IMR-90 (cell line): ENCODE data around the gene DMD. TPM values are rescaled to one million over a fixed set of nuclear protein-coding genes. Genes with fewer than 3 reads are reported as not detected.

ENCODE experiments used
- ATAC-seq: fragments of 200-7000 bp; cut with Tn5 transposase; 2 replicates; pipeline ENCODE4 v1.9.1; 2020; ENCODE audit warnings: low read depth, mild to moderate bottlenecking, moderate library complexity
- BruUV-seq: library from RNA; stranded (reverse); fragments of 400-500 nt; replicated peaks from 2 replicates; lab custom pipeline; 2021; lab: Mats Ljungman, UMichigan
- CTCF ChIA-PET: fragments of 300-600 bp; formaldehyde crosslinking; extraction: SDS; loops from one replicate; lab custom pipeline; 2021; ENCODE audit warnings: antibody characterized with exemption; lab: Yijun Ruan, JAX
- POLR2A ChIA-PET: fragments of 300-600 bp; sonication (Branson Sonifier 250); formaldehyde crosslinking; loops from one replicate; lab custom pipeline; 2022; ENCODE audit warnings: antibody characterized with exemption; ENCODE audit not compliant: unreplicated experiment; lab: Charles Lee
- DNase-seq: peaks from one replicate; pipeline ENCODE4 v3.0.0; 2013
- H2AFZ ChIP-seq: replicated peaks from 2 replicates; pipeline ENCODE3; 2013; ENCODE audit warnings: low read length, mild to moderate bottlenecking; ENCODE audit not compliant: poor library complexity
- H2AK5ac ChIP-seq: 2 replicates; pipeline ENCODE4 v1.6.1; 2013; ENCODE audit warnings: low read depth, low read length, inconsistent platforms
- H2AK9ac ChIP-seq: replicated peaks from 2 replicates; pipeline ENCODE3; 2013; ENCODE audit warnings: mild to moderate bottlenecking, low read depth, low read length, moderate library complexity; ENCODE audit not compliant: poor library complexity
- H2BK120ac ChIP-seq: 2 replicates; pipeline ENCODE4 v1.6.1; 2013; ENCODE audit warnings: low read depth, low read length, inconsistent platforms
- H2BK15ac ChIP-seq: 3 replicates; pipeline ENCODE4 v1.6.1; 2013; ENCODE audit warnings: low read depth, low read length, inconsistent platforms
- H2BK20ac ChIP-seq: 2 replicates; pipeline ENCODE4 v1.6.1; 2013; ENCODE audit warnings: low read depth, mild to moderate bottlenecking, inconsistent platforms, low read length, moderate library complexity
- H2BK5ac ChIP-seq: 2 replicates; pipeline ENCODE4 v1.6.1; 2013; ENCODE audit warnings: mild to moderate bottlenecking, low read depth, low read length, inconsistent platforms; ENCODE audit not compliant: poor library complexity, severe bottlenecking
- H3K14ac ChIP-seq: replicated peaks from 2 replicates; pipeline ENCODE4 v1.6.1; 2013; ENCODE audit warnings: low read depth, low read length, inconsistent platforms
- H3K18ac ChIP-seq: 2 replicates; pipeline ENCODE4 v1.6.1; 2013; ENCODE audit warnings: low read depth, low read length, control low read depth
- H3K23ac ChIP-seq: 2 replicates; pipeline ENCODE4 v1.6.1; 2013; ENCODE audit warnings: low read depth, low read length, inconsistent platforms
- H3K27ac ChIP-seq: 2 replicates; pipeline ENCODE4 v1.5.1; 2013; ENCODE audit warnings: mild to moderate bottlenecking, control low read depth, low read length; ENCODE audit not compliant: insufficient read depth
- H3K27me3 ChIP-seq: 2 replicates; pipeline ENCODE4 v1.6.1; 2013; ENCODE audit warnings: low read length; ENCODE audit not compliant: control insufficient read depth, insufficient read depth
- H3K36me3 ChIP-seq: 2 replicates; pipeline ENCODE4 v1.6.1; 2013; ENCODE audit warnings: low read length, mixed read lengths; ENCODE audit not compliant: control insufficient read depth, insufficient read depth
- H3K4ac ChIP-seq: 2 replicates; pipeline ENCODE4 v1.6.1; 2013; ENCODE audit warnings: low read depth, low read length, inconsistent platforms
- H3K4me1 ChIP-seq: 2 replicates; pipeline ENCODE4 v1.6.1; 2013; ENCODE audit warnings: low read length, mixed read lengths; ENCODE audit not compliant: control insufficient read depth, insufficient read depth
- H3K4me2 ChIP-seq: 2 replicates; pipeline ENCODE4 v1.6.1; 2013; ENCODE audit warnings: low read depth, mild to moderate bottlenecking, control low read depth, low read length, moderate library complexity
- H3K4me3 ChIP-seq: 2 replicates; pipeline ENCODE4 v1.5.1; 2013; ENCODE audit warnings: low read depth, mild to moderate bottlenecking, control low read depth, low read length, moderate library complexity; ENCODE audit not compliant: insufficient read depth
- H3K56ac ChIP-seq: 2 replicates; pipeline ENCODE4 v1.6.1; 2013; ENCODE audit warnings: low read length, inconsistent platforms; ENCODE audit not compliant: insufficient read depth; ENCODE audit errors: extremely low read depth
- H3K79me1 ChIP-seq, 2 experiments: 2 replicates each; pipeline ENCODE4 v1.6.1; 2013; ENCODE audit warnings: low read length in 2 of 2, inconsistent platforms in 1 of 2, low read depth in 1 of 2
- H3K9ac ChIP-seq: 2 replicates; pipeline ENCODE4 v1.6.1; 2013; ENCODE audit warnings: low read depth, low read length, control low read depth
- H3K9me1 ChIP-seq: 2 replicates; pipeline ENCODE4 v1.6.1; 2013; ENCODE audit warnings: low read length, inconsistent platforms; ENCODE audit not compliant: insufficient read depth
- H3K9me3 ChIP-seq: 2 replicates; pipeline ENCODE4 v1.6.1; 2013; ENCODE audit warnings: low read length; ENCODE audit not compliant: control insufficient read depth, insufficient read depth
- H4K20me1 ChIP-seq: 2 replicates; pipeline ENCODE4 v1.6.1; 2013; ENCODE audit warnings: low read length, inconsistent platforms; ENCODE audit not compliant: insufficient read depth
- H4K5ac ChIP-seq: 2 replicates; pipeline ENCODE4 v1.6.1; 2013; ENCODE audit warnings: mild to moderate bottlenecking, low read depth, low read length, control low read depth
- H4K8ac ChIP-seq, 2 experiments: 2 replicates each; pipeline ENCODE4 v1.6.1; 2013; ENCODE audit warnings: low read depth in 2 of 2, low read length in 2 of 2, control low read depth in 1 of 2, inconsistent platforms in 1 of 2
- H4K91ac ChIP-seq: 2 replicates; pipeline ENCODE4 v1.6.1; 2013; ENCODE audit warnings: low read depth, low read length, inconsistent platforms; ENCODE audit not compliant: insufficient read depth
- MAFK ChIP-seq: IDR thresholded peaks from 2 replicates; pipeline ENCODE4 v1.6.1; 2012; ENCODE audit warnings: low read depth, low read length, improper control_type of control experiment
- WGBS, 2 experiments: methylation state at CpG; one replicate each; pipeline versions ENCODE4 v1.1.5 to v1.1.7; 2013; ENCODE audit warnings: missing lambda C conversion rate in 2 of 2; ENCODE audit not compliant: insufficient read length in 1 of 2; ENCODE audit errors: extremely low coverage in 2 of 2; 5-methylcytosine and 5-hydroxymethylcytosine counted together
- dilution Hi-C: fragments of 300-500 bp; cut with HindIII; formaldehyde crosslinking; loops from one replicate; pipeline ENCODE4 v1.14.3; 2018; ENCODE audit warnings: low sequenced_read_pairs; ENCODE audit not compliant: unreplicated experiment
- in situ Hi-C: fragments of 300-500 bp; cut with MboI; formaldehyde crosslinking; loops from 3 replicates; pipeline ENCODE4 v1.14.3; 2019; ENCODE audit warnings: low sequenced_read_pairs, inconsistent platforms, mixed read lengths
- intact Hi-C: fragments of 100-400 bp; cut with micrococcal nuclease; formaldehyde crosslinking; loops from 2 replicates; pipeline ENCODE4 v1.10.0; 2022
- polyA plus RNA-seq, 3 experiments: library from polyadenylated mRNA; depleted of rRNA; stranded (reverse); fragments of >200 nt; gene quantifications; 2 replicates each; pipeline ENCODE4 v1.2.3, GENCODE V29; 2012; ENCODE audit warnings: low replicate concordance in 1 of 3
- total RNA-seq: library from RNA; depleted of rRNA; stranded (reverse); fragments of >200 nt; gene quantifications from 2 replicates; pipeline ENCODE4 v1.2.3, GENCODE V29; 2012

The DMD gene
- total and polyA plus RNA-seq, 2 of the 4 experiments (the other 2 are of a cell fraction), result 6.6 to 11.8 TPM

GRCh38 chrX:32774966-32775365, 436.4 kb downstream of the DMD start:
- Histone ChIP-seq H3K9me3 (no peaks in the 10 kb centered on the region), H3K27ac (no peak overlapping the region), H2AK9ac (no peak overlapping the region), H3K4me2 (no peak overlapping the region), H3K9me1 (no peaks in the 10 kb centered on the region), H3K18ac (no peak overlapping the region), H3K36me3 (no peaks in the 10 kb centered on the region), H3K56ac (no peak overlapping the region), H4K5ac (no peak overlapping the region), H3K4ac (no peak overlapping the region), H4K20me1 (no peaks in the 10 kb centered on the region), H3K23ac (no peak overlapping the region), H3K27me3 (no peaks in the 10 kb centered on the region), H2AFZ (no peak overlapping the region), H2AK5ac (no peak overlapping the region), H3K4me1 (no peaks in the 10 kb centered on the region), H2BK120ac (no peak overlapping the region), H3K79me1 (no peaks in the 10 kb centered on the region), H2BK5ac (no peak overlapping the region), H3K9ac (no peak overlapping the region), H3K4me3 (no peak overlapping the region), H2BK15ac (no peak overlapping the region), H4K8ac (no peak overlapping the region), H2BK20ac (no peak overlapping the region), H4K91ac (no peak overlapping the region), H3K14ac (no peak overlapping the region)
- ChIA-PET POLR2A (no interaction called here), CTCF (no interaction called here)
- no CpG with 5 or more reads among the region's 3 CpGs for WGBS, 2 experiments
- no peak for TF ChIP-seq MAFK
- in situ Hi-C loops (no loop called here), intact Hi-C loops (no loop called here), dilution Hi-C loops (no loop called here)
- DNase-seq (no peak), ATAC-seq (no peak)
- BruUV-seq, result no TSS peak
